Stomach (tissue), 9 donors: ENCODE data around the gene ITGA7. TPM values are rescaled to one million over a fixed set of nuclear protein-coding genes. Genes with fewer than 3 reads are reported as not detected.

Source experiments
- DNase-seq, 2 donors: peaks; one replicate each; pipeline versions ENCODE4 v3.0.0 to v3.0.0-alpha.2; 2013 to 2019
- H3K27ac ChIP-seq, 5 donors: fragments of 200-600 bp in 4 of 5; sonication (generic) in 4 of 5; one replicate each; pipeline ENCODE4 v1.5.1; 2013 to 2019; ENCODE audit warnings: mild to moderate bottlenecking in 1 of 5, moderate library complexity in 1 of 5
- H3K27me3 ChIP-seq, 3 donors: fragments of 200-600 bp; sonication (generic); one replicate each; pipeline ENCODE4 v1.5.1; 2017 to 2019; ENCODE audit warnings: mixed run types in 1 of 3
- H3K36me3 ChIP-seq, 4 donors: fragments of 200-600 bp; sonication (generic); 1 replicate in 3 of 4; 2 replicates in 1 of 4; pipeline ENCODE4 v1.5.1; 2016 to 2019
- H3K4me1 ChIP-seq, 4 donors: fragments of 200-600 bp; sonication (generic); one replicate each; pipeline ENCODE4 v1.5.1; 2016 to 2019
- H3K4me3 ChIP-seq, 4 donors: fragments of 200-600 bp; sonication (generic) in 3 of 4; one replicate each; pipeline ENCODE4 v1.5.1; 2016 to 2019; ENCODE audit warnings: mild to moderate bottlenecking in 1 of 4
- H3K9me3 ChIP-seq, 4 donors: fragments of 200-600 bp; sonication (generic); one replicate each; pipeline ENCODE4 v1.5.1; 2016 to 2019
- CTCF ChIP-seq, 7 experiments: fragments of 450-650 bp in 4 of 7; fragments of 200-600 bp in 3 of 7; sonication (generic) in 3 of 7; IDR thresholded peaks; one replicate each; pipeline ENCODE4 v1.5.1; 2016 to 2019; ENCODE audit warnings: antibody characterized with exemption in 7 of 7, control low read depth in 2 of 7, mild to moderate bottlenecking in 1 of 7
- EP300 ChIP-seq: sonication (generic); formaldehyde crosslinking; IDR thresholded peaks from one replicate; pipeline ENCODE4 v1.6.1; 2017; ENCODE audit warnings: antibody characterized with exemption
- POLR2A ChIP-seq, 4 donors: fragments of 450-650 bp; IDR thresholded peaks; one replicate each; pipeline ENCODE4 v1.6.1; 2016; ENCODE audit warnings: antibody characterized with exemption in 4 of 4, control low read depth in 2 of 4, mild to moderate bottlenecking in 1 of 4, moderate library complexity in 1 of 4
- POLR2AphosphoS5 ChIP-seq, 3 donors: sonication (generic); formaldehyde crosslinking; IDR thresholded peaks; one replicate each; pipeline ENCODE4 v1.6.1; 2016; ENCODE audit warnings: antibody characterized with exemption in 3 of 3
- WGBS, 5 donors: extraction: QIAGEN DNeasy Blood & Tissue Kit in 3 of 5; methylation state at CpG; one replicate each; pipeline versions ENCODE4 v1.1.5 to v1.1.7; 2013 to 2018; 5-methylcytosine and 5-hydroxymethylcytosine counted together
- intact Hi-C: fragments of 100-400 bp; cut with DNase I; formaldehyde crosslinking; loops from one replicate; pipeline ENCODE4 v1.15.1; 2023; ENCODE audit warnings: low total_unique reads
- polyA plus RNA-seq, 3 donors: library from polyadenylated mRNA; stranded (reverse); fragments of 200-250 nt; gene quantifications; one replicate each; pipeline ENCODE4 v1.2.3, GENCODE V29; 2013
- total RNA-seq, 5 donors: library from RNA; depleted of rRNA; stranded (reverse); fragments of >200 nt; gene quantifications; one replicate each; pipeline versions ENCODE4 v1.1.0 to v1.2.3, GENCODE V29; 2014 to 2016
- donor health status: healthy with polysubstance abuse.
- donor health status: Bipolar disorder and iron deficiency.
- donor health status: healthy.

ITGA7 gene
- total and polyA plus RNA-seq, 8 donors, result 3.5 to 188 (median 46.3) TPM

DNA sequence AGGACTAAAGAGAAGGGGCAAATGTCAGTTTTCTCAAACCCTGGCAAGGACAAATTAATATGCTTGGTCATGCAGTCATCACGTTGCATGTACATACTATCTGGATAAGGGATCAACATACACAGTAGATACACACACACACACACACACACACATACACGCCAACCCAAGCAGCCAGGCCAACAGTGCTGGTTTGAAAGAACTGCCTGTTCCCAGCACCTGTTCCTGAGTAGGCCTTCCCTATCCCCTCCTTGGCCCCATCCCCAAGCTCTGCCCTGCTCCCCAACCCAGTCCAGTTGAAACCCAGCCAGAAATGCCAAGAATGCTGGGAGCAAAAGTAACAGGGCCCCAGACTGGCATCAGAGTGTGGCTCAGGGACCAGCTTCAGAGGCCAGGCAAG is 4.4 kb downstream of the ITGA7 start:
- WGBS, 5 donors, result 38 to 61% (median 46%) methylated on average over 2 of the region's 2 CpGs
- Histone ChIP-seq H3K4me1 (peaks cover 10 to 52% (median 34%) of the 10 kb centered on the region in 4 donors), H3K36me3 (peaks cover 0 to 11% (median 0%) of the 10 kb centered on the region in 4 donors), H3K27ac (peak overlapping the region in 4 of 5 donors; percentile 20 to 89 (median 82)), H3K9me3 (no peaks in the 10 kb centered on the region), H3K4me3 (peak overlapping the region in 3 of 4 donors; percentile 19 to 79 (median 68)), H3K27me3 (peaks cover 0 to 21% (median 0%) of the 10 kb centered on the region in 3 donors)
- intact Hi-C loops, result no loop called here
- TF ChIP-seq CTCF (IDR thresholded peaks at IDR 0.05) (no peak), POLR2AphosphoS5 (IDR thresholded peaks at IDR 0.05) (peak in 1 of 3 donors; percentile 31), POLR2A (IDR thresholded peaks at IDR 0.05) (no peak)
- peak; percentile 37 to 48 for DNase-seq

DNA sequence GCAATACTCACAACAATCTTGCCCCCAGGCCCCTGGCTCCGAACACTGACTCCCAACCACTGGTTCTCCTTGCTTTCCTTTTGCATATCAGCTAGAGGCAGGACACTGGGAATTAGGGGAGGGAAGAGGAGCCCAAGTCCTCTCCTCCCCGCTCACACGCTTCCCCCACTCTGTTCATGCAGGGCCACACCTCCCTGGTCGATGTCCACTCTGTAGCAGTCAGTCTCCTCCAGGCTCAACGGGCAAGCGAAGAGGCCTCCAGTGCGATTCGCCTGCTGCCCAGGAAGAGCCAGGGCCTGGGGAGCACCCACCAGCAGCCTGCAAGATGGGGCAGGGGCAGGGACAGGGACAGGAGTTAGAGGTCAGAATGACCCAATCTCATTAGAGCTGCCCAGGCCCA is 4.8 kb downstream of the ITGA7 start:
- Histone ChIP-seq H3K9me3 (no peaks in the 10 kb centered on the region), H3K4me3 (peak overlapping the region in 1 of 4 donors; percentile 79), H3K36me3 (peaks cover 0 to 15% (median under 1%) of the 10 kb centered on the region in 4 donors), H3K27me3 (peaks cover 0 to 17% (median 0%) of the 10 kb centered on the region in 3 donors), H3K27ac (peak overlapping the region in 3 of 5 donors; percentile 47 to 89 (median 83)), H3K4me1 (peaks cover 5 to 47% (median 30%) of the 10 kb centered on the region in 4 donors)
- intact Hi-C loops, result no loop called here
- no peak for DNase-seq
- 69 to 92% (median 87%) methylated on average over 8 of the region's 8 CpGs for WGBS, 5 donors
- no peak for TF ChIP-seq POLR2A (IDR thresholded peaks at IDR 0.05)
- no peak for TF ChIP-seq EP300
- TF ChIP-seq CTCF (IDR thresholded peaks at IDR 0.05), result no peak
- no peak for TF ChIP-seq POLR2AphosphoS5 (IDR thresholded peaks at IDR 0.05)

- Histone ChIP-seq H3K36me3 (peaks cover 0 to 38% (median 13%) of the 10 kb centered on the region in 4 donors), H3K27ac (peak overlapping the region in 2 of 5 donors; percentile 4 to 21), H3K27me3 (no peaks in the 10 kb centered on the region), H3K9me3 (no peaks in the 10 kb centered on the region), H3K4me3 (no peak overlapping the region), H3K4me1 (peaks cover 0 to 40% (median 18%) of the 10 kb centered on the region in 4 donors)
- 77 to 87% (median 84%) methylated on average over 19 to 21 of the region's 21 CpGs for WGBS, 5 donors
- DNase-seq, result no peak
- no peak for TF ChIP-seq CTCF (IDR thresholded peaks at IDR 0.05)
- TF ChIP-seq POLR2A (IDR thresholded peaks at IDR 0.05), result no peak
- intact Hi-C loops, result no loop called here
Measured at GRCh38 chr12:55700255-55701018, 7.3 kb downstream of the ITGA7 start.

- TF ChIP-seq CTCF (IDR thresholded peaks at IDR 0.05) (no peak), EP300 (no peak), POLR2A (IDR thresholded peaks at IDR 0.05) (no peak), POLR2AphosphoS5 (IDR thresholded peaks at IDR 0.05) (no peak)
- H3K4me1 ChIP-seq, result peaks cover 0 to 38% (median 16%) of the 10 kb centered on the region in 4 donors
- no peak for DNase-seq
- peak overlapping the region in 2 of 5 donors; percentile 4 to 21 for H3K27ac ChIP-seq
- H3K4me3 ChIP-seq, result no peak overlapping the region
- intact Hi-C loops, result no loop called here
- peaks cover 0 to 47% (median 18%) of the 10 kb centered on the region in 4 donors for H3K36me3 ChIP-seq
- WGBS, 5 donors, result 62 to 74% (median 71%) methylated on average over 5 of the region's 5 CpGs
- H3K27me3 ChIP-seq, result no peaks in the 10 kb centered on the region
- no peaks in the 10 kb centered on the region for H3K9me3 ChIP-seq
Measured at GRCh38 chr12:55699471-55700055, 8.1 kb downstream of the ITGA7 start.
